Activated CD4-positive, alpha-beta T cell treated with anti-CD3 and anti-CD28 coated beads, Interleukin-2, amount 10 ng/mL, durations not matched to agents 7 days and 5 days (primary cell): ENCODE results near the gene SLC38A3. TPM values are rescaled to one million over a fixed set of nuclear protein-coding genes. Genes with fewer than 3 reads are reported as not detected.

ENCODE experiments used
- CTCF ChIA-PET: fragments of 350-600 bp; sonication (Branson Sonifier 250); formaldehyde crosslinking; loops from one replicate; lab custom pipeline; 2021; ENCODE audit warnings: antibody characterized with exemption; lab: Charles Lee
- POLR2A ChIA-PET: fragments of 350-600 bp; sonication (Branson Sonifier 250); formaldehyde crosslinking; loops from one replicate; lab custom pipeline; 2021; ENCODE audit warnings: antibody characterized with exemption; lab: Charles Lee
- DNase-seq: peaks from one replicate; pipeline ENCODE4 v3.0.0-alpha.2; 2020
- H3K27ac Mint-ChIP-seq: one replicate; pipeline ENCODE4 v1.8.0; 2021; ENCODE audit warnings: mild to moderate bottlenecking, moderate library complexity, mixed read lengths
- H3K27me3 Mint-ChIP-seq: one replicate; pipeline ENCODE4 v1.8.0; 2021; ENCODE audit warnings: mixed read lengths
- H3K36me3 Mint-ChIP-seq: one replicate; pipeline ENCODE4 v1.8.0; 2021; ENCODE audit warnings: low read depth, mixed read lengths
- H3K4me1 Mint-ChIP-seq: one replicate; pipeline ENCODE4 v1.8.0; 2021; ENCODE audit warnings: mixed read lengths
- H3K4me3 Mint-ChIP-seq: one replicate; pipeline ENCODE4 v1.8.0; 2021; ENCODE audit warnings: mild to moderate bottlenecking, moderate library complexity, mixed read lengths
- H3K9me3 Mint-ChIP-seq: one replicate; pipeline ENCODE4 v1.8.0; 2021; ENCODE audit warnings: mixed read lengths
- microRNA-seq: library from miRNA; unstranded; fragments of <30 nt; microRNA quantifications from one replicate; pipeline ENCODE4 v1.2.0, GENCODE V29; 2021; ENCODE audit warnings: borderline microRNAs expressed, borderline replicate concordance
- total RNA-seq, 2 experiments: library from RNA; stranded (reverse); gene quantifications; one replicate each; pipeline ENCODE4 v1.2.3, GENCODE V29; 2021

Gene SLC38A3
- total RNA-seq, 2 experiments from 2014 or later = not detected

- no peak overlapping the region for H3K4me3 Mint-ChIP-seq
- DNase-seq = no peak
- no peaks in the 10 kb centered on the region for H3K9me3 Mint-ChIP-seq
- CTCF ChIA-PET = interaction anchor here (0.5 to 2.6 kb wide), 9 partner anchors 9 to 76 kb away, joined by 3 to 11 read pairs (median 6); partner anchors contain the start of gene GNAI2
- peaks cover 29% of the 10 kb centered on the region for H3K4me1 Mint-ChIP-seq
- H3K27ac Mint-ChIP-seq = no peak overlapping the region
- H3K27me3 Mint-ChIP-seq = peaks cover 40% of the 10 kb centered on the region
- POLR2A ChIA-PET = no interaction called here
- H3K36me3 Mint-ChIP-seq = no peaks in the 10 kb centered on the region
Observed at GRCh38 chr3:50270422-50271224, 65.6 kb downstream of the SLC38A3 start.

Small RNA genes lying within 50 kb of the gene (microRNA-seq; reads per million reads assigned to microRNA genes)
- gene MIR566 (not detected), gene MIR5787 (not detected)

Other genes starting within 250 kb of the SLC38A3 start
- gene RBM5, start 116.4 kb upstream of the SLC38A3 start, total RNA-seq = 100 to 1,000 TPM; 212 to 215 TPM
- not detected for gene SEMA3F, start 49.9 kb upstream of the SLC38A3 start, total RNA-seq
- gene GNAT1, start 13.7 kb upstream of the SLC38A3 start, total RNA-seq = not detected
- gene GNAI2, start 30.9 kb downstream of the SLC38A3 start, total RNA-seq = 100 to 1,000 TPM; 489 to 524 TPM
- under 1 TPM; 0.37 to 0.60 TPM for gene SEMA3B, start 63.9 kb downstream of the SLC38A3 start, total RNA-seq
- gene LSMEM2, start 73.8 kb downstream of the SLC38A3 start, total RNA-seq = not detected
- 10 to 100 TPM; 59.4 to 66.0 TPM for gene IFRD2, start 87.2 kb downstream of the SLC38A3 start, total RNA-seq
- gene HYAL3, start 94.1 kb downstream of the SLC38A3 start, total RNA-seq = 10 to 100 TPM in 1 of 2 experiments, 1 to 10 TPM in 1; 9.2 to 10.9 TPM
- 10 to 100 TPM; 28.9 to 31.7 TPM for gene NAA80, start 94.1 kb downstream of the SLC38A3 start, total RNA-seq
- gene HYAL1, start 98.3 kb downstream of the SLC38A3 start, total RNA-seq = under 1 TPM in 1 of 2 experiments, not detected in 1; 0.07 TPM
- gene HYAL2, start 117.5 kb downstream of the SLC38A3 start, total RNA-seq = 1 to 10 TPM; 4.3 to 5.7 TPM
- gene TUSC2, start 123.0 kb downstream of the SLC38A3 start, total RNA-seq = 10 to 100 TPM; 16.1 to 17.7 TPM
- gene RASSF1, start 135.6 kb downstream of the SLC38A3 start, total RNA-seq = 100 to 1,000 TPM in 1 of 2 experiments, 10 to 100 TPM in 1; 88.3 to 122 TPM
- gene ZMYND10, start 140.5 kb downstream of the SLC38A3 start, total RNA-seq = 1 to 10 TPM; 3.5 to 3.6 TPM
- gene NPRL2, start 145.5 kb downstream of the SLC38A3 start, total RNA-seq = 10 to 100 TPM; 40.8 to 46.5 TPM
- gene CYB561D2, start 145.6 kb downstream of the SLC38A3 start, total RNA-seq = 10 to 100 TPM; 35.3 to 40.9 TPM
- gene TMEM115, start 154.2 kb downstream of the SLC38A3 start, total RNA-seq = 10 to 100 TPM; 17.5 to 19.2 TPM